Gastrocnemius medialis (tissue), 4 donors: ENCODE data around the gene SLC6A20.

Experiments used
- CTCF ChIP-seq, 5 experiments: fragments of 450-650 bp in 3 of 5; fragments of 200-600 bp in 2 of 5; sonication (generic) in 2 of 5; IDR thresholded peaks in 4 of 5; conservative IDR thresholded peaks in 1 of 5; 1 replicate in 4 of 5; 2 replicates in 1 of 5; pipeline ENCODE4 v1.5.1; 2016 to 2019; ENCODE audit warnings: antibody characterized with exemption in 5 of 5, mild to moderate bottlenecking in 3 of 5, moderate library complexity in 3 of 5
- POLR2A ChIP-seq, 2 donors: fragments of 450-650 bp; IDR thresholded peaks; one replicate each; pipeline ENCODE4 v1.6.1; 2017; ENCODE audit warnings: antibody characterized with exemption in 2 of 2, mild to moderate bottlenecking in 2 of 2, moderate library complexity in 2 of 2

GRCh38 chr3:45772341-45773035 lies 23.8 kb downstream of the SLC6A20 start:
- TF ChIP-seq POLR2A (IDR thresholded peaks at IDR 0.05) (no peak), CTCF (IDR thresholded peaks at IDR 0.05 in 4 of 5, conservative IDR thresholded peaks at IDR 0.05 in 1 of 5) (no peak)
